ENCODE measurements around the gene DLST.

- no peak for TF ChIP-seq GATA2 (IDR thresholded peaks at IDR 0.05; ENCODE audit: low read depth, low read length)
- TF ChIP-seq GATA3 (IDR thresholded peaks at IDR 0.05; ENCODE audit: low read depth, low read length), result no peak
These were observed 15.9 kb downstream of the DLST start for GRCh38 chr14:74897642-74898041.

Measured in SH-SY5Y (cell line).